ENCODE data around the gene YIPF6. TPM values are rescaled to one million over a fixed set of nuclear protein-coding genes. Genes with fewer than 3 reads are reported as not detected.
"Not testable (repeated sequence)": the region's sequence is repeated elsewhere in the genome, so short reads cannot be mapped to it uniquely, and the experiment has no call there.

Gene YIPF6
- total RNA-seq, 4 donors from 2014 or later = 12.6 to 33.2 (median 24.9) TPM

GRCh38 chrX:68461576-68461975, 37.3 kb upstream of the YIPF6 start:
- DNase-seq (ENCODE audit: low spot score in 2 of 2) = no peak
- intact Hi-C loops (cut with DNase I; ENCODE audit: low total_unique reads) = no loop called here
- TF ChIP-seq CTCF (IDR thresholded peaks at IDR 0.05) = no peak
- no peak for TF ChIP-seq POLR2A (IDR thresholded peaks at IDR 0.05)
- no peak overlapping the region for H3K4me3 ChIP-seq (ENCODE audit: low read depth, poor library complexity, severe bottlenecking)

- intact Hi-C loops (cut with DNase I; ENCODE audit: low total_unique reads) = no loop called here
- no peak overlapping the region for H3K4me3 ChIP-seq (ENCODE audit: low read depth, poor library complexity, severe bottlenecking)
- TF ChIP-seq POLR2A (IDR thresholded peaks at IDR 0.05) (no peak), CTCF (IDR thresholded peaks at IDR 0.05) (no peak)
- no peak for DNase-seq (ENCODE audit: low spot score in 2 of 2)
- WGBS, 2 donors = 69 to 75% methylated on average over 8 of the region's 8 CpGs
Observed at GRCh38 chrX:68462197-68462596, 36.7 kb upstream of the YIPF6 start.

- TF ChIP-seq POLR2A (IDR thresholded peaks at IDR 0.05) (no peak), CTCF (IDR thresholded peaks at IDR 0.05) (peak in 1 of 3 donors; percentile 15)
- 38% methylated on average over 8 of the region's 8 CpGs for WGBS, 2 donors
- no peak overlapping the region for H3K4me3 ChIP-seq (ENCODE audit: low read depth, poor library complexity, severe bottlenecking)
- DNase-seq (ENCODE audit: low spot score in 2 of 2) = no peak
- intact Hi-C loops (cut with DNase I; ENCODE audit: low total_unique reads) = no loop called here
Observed at GRCh38 chrX:68462653-68463052, 36.2 kb upstream of the YIPF6 start.

- intact Hi-C loops (cut with DNase I; ENCODE audit: low total_unique reads) = no loop called here
- no peak overlapping the region for H3K4me3 ChIP-seq (ENCODE audit: low read depth, poor library complexity, severe bottlenecking)
- WGBS, 2 donors = 100% methylated on average over 1 of the region's 1 CpG
- DNase-seq (ENCODE audit: low spot score in 2 of 2) = no peak
- TF ChIP-seq POLR2A (IDR thresholded peaks at IDR 0.05) (no peak), CTCF (IDR thresholded peaks at IDR 0.05) (no peak)
Observed at GRCh38 chrX:68463880-68464279, 35.0 kb upstream of the YIPF6 start.

GRCh38 chrX:68464796-68465195, 34.1 kb upstream of the YIPF6 start:
- DNase-seq (ENCODE audit: low spot score in 2 of 2) = no peak
- 73 to 81% methylated on average over 4 of the region's 4 CpGs for WGBS, 2 donors
- H3K4me3 ChIP-seq (ENCODE audit: low read depth, poor library complexity, severe bottlenecking) = no peak overlapping the region
- TF ChIP-seq POLR2A (IDR thresholded peaks at IDR 0.05) (no peak), CTCF (IDR thresholded peaks at IDR 0.05) (no peak)
- intact Hi-C loops (cut with DNase I; ENCODE audit: low total_unique reads) = no loop called here

GRCh38 chrX:68480969-68481368, 17.9 kb upstream of the YIPF6 start:
- no peak for TF ChIP-seq CTCF (IDR thresholded peaks at IDR 0.05)
- TF ChIP-seq POLR2A (IDR thresholded peaks at IDR 0.05) = no peak
- DNase-seq (ENCODE audit: low spot score in 2 of 2) = no peak
- WGBS, 2 donors = 86 to 91% methylated on average over 1 of the region's 1 CpG
- intact Hi-C loops (cut with DNase I; ENCODE audit: low total_unique reads) = no loop called here
- no peak overlapping the region for H3K4me3 ChIP-seq (ENCODE audit: low read depth, poor library complexity, severe bottlenecking)

- DNase-seq (ENCODE audit: low spot score in 2 of 2); intact Hi-C loops (cut with DNase I; ENCODE audit: low total_unique reads); H3K4me3 ChIP-seq (ENCODE audit: low read depth, poor library complexity, severe bottlenecking): not testable (repeated sequence)
- 87 to 94% methylated on average over 3 of the region's 3 CpGs for WGBS, 2 donors
Observed at GRCh38 chrX:68486198-68486597, 12.7 kb upstream of the YIPF6 start.
